K562 (cell line): ENCODE data around the gene NDOR1. TPM values are rescaled to one million over a fixed set of nuclear protein-coding genes. Genes with fewer than 3 reads are reported as not detected.

Source experiments
- ATAC-seq: fragments of 200-7000 bp; cut with Tn5 transposase; 3 replicates; pipeline ENCODE4 v1.9.1; 2020; ENCODE audit warnings: moderate library complexity
- BruUV-seq: library from RNA; stranded (reverse); fragments of 400-500 nt; replicated peaks from 2 replicates; lab custom pipeline; 2021; lab: Mats Ljungman, UMichigan
- CTCF ChIA-PET: fragments of 300-600 bp; formaldehyde crosslinking; extraction: SDS; loops from one replicate; lab custom pipeline; 2021; ENCODE audit warnings: low intra/inter-chr PET ratio; lab: Yijun Ruan, JAX
- POLR2A ChIA-PET: fragments of 300-600, 350-650 bp; sonication (Branson Sonifier 250); formaldehyde crosslinking; extraction: SDS; loops from one replicate; lab custom pipeline; 2021; ENCODE audit warnings: antibody characterized with exemption, inconsistent platforms; lab: Yijun Ruan, JAX
- DNase-seq, 4 experiments: peaks; one replicate each; pipeline versions ENCODE4 v3.0.0 to v3.0.0-alpha.2; 2011 to 2018; ENCODE audit warnings: low spot score in 3 of 4, mixed read lengths in 3 of 4; ENCODE audit errors: extremely low read depth in 1 of 4
- FAIRE-seq: peaks from 2 replicates; lab custom pipeline; 2011; peaks lifted over from hg19 to GRCh38; lab: Jason Lieb, UNC
- H2AFZ ChIP-seq: 2 replicates; pipeline ENCODE4 v1.6.0; 2011; ENCODE audit warnings: low read depth, low read length, control low read depth, inconsistent platforms
- H3K27ac ChIP-seq: fragments of 200-600 bp; 3 replicates; pipeline ENCODE4 v1.8.0; 2011; ENCODE audit warnings: low read depth, mild to moderate bottlenecking, control low read depth, inconsistent platforms, low read length, moderate library complexity, mixed read lengths; ENCODE audit errors: extremely low read depth
- H3K27me3 ChIP-seq, 2 experiments: fragments of 300-600 bp in 1 of 2; 2 replicates in 1 of 2; 3 replicates in 1 of 2; pipeline versions ENCODE4 v1.6.0 to v1.8.0; 2011; ENCODE audit warnings: inconsistent platforms in 2 of 2, low read length in 2 of 2, mild to moderate bottlenecking in 1 of 2, mixed read lengths in 1 of 2, moderate library complexity in 1 of 2; ENCODE audit not compliant: control insufficient read depth in 2 of 2, insufficient read depth in 2 of 2
- H3K36me3 ChIP-seq: fragments of 300-600 bp; 3 replicates; pipeline ENCODE4 v1.8.0; 2011; ENCODE audit warnings: mild to moderate bottlenecking, low read length, inconsistent platforms; ENCODE audit not compliant: control insufficient read depth, insufficient read depth
- H3K4me1 ChIP-seq, 2 experiments: fragments of 200-600 bp in 1 of 2; replicated peaks in 1 of 2; 2 replicates in 1 of 2; 3 replicates in 1 of 2; pipeline versions ENCODE4 v1.5.1 to v1.8.0; 2011; ENCODE audit warnings: inconsistent platforms in 2 of 2, low read length in 2 of 2, mild to moderate bottlenecking in 1 of 2, mixed read lengths in 1 of 2, moderate library complexity in 1 of 2; ENCODE audit not compliant: control insufficient read depth in 2 of 2, insufficient read depth in 2 of 2
- H3K4me2 ChIP-seq: 2 replicates; pipeline ENCODE4 v1.6.1; 2011; ENCODE audit warnings: low read length, control low read depth, inconsistent platforms, mixed read lengths; ENCODE audit not compliant: insufficient read depth
- H3K4me3 ChIP-seq: fragments of 200-600 bp; sonication (generic), shearing (Covaris generic); 2 replicates; pipeline ENCODE4 v1.5.1; 2016; ENCODE audit warnings: control low read depth, inconsistent platforms
- H3K79me2 ChIP-seq: fragments of 200-600 bp; 3 replicates; pipeline ENCODE4 v1.8.0; 2011; ENCODE audit warnings: low read length, inconsistent platforms; ENCODE audit not compliant: control insufficient read depth, insufficient read depth
- H3K9ac ChIP-seq, 2 experiments: 2 replicates each; pipeline versions ENCODE4 v1.6.0 to v1.6.1; 2011; ENCODE audit warnings: low read depth in 2 of 2, low read length in 2 of 2, control low read depth in 1 of 2, inconsistent platforms in 1 of 2, mild to moderate bottlenecking in 1 of 2, mixed read lengths in 1 of 2; ENCODE audit not compliant: insufficient read depth in 1 of 2
- H3K9me1 ChIP-seq: one replicate; pipeline ENCODE4 v1.6.0; 2011; ENCODE audit warnings: inconsistent platforms, mild to moderate bottlenecking, low read length, moderate library complexity; ENCODE audit not compliant: control insufficient read depth, insufficient read depth
- H3K9me3 ChIP-seq: replicated peaks from 2 replicates; pipeline ENCODE4 v1.5.1; 2011; ENCODE audit warnings: low read depth, low read length, inconsistent platforms; ENCODE audit not compliant: control insufficient read depth, insufficient read depth
- H4K20me1 ChIP-seq: replicated peaks from 2 replicates; pipeline ENCODE4 v1.6.1; 2011; ENCODE audit warnings: low read length, inconsistent platforms, mixed read lengths; ENCODE audit not compliant: control insufficient read depth, insufficient read depth
- FOSL1 ChIP-seq: fragments of 200-800 bp; sonication (Bioruptor generic); conservative IDR thresholded peaks from 2 replicates; pipeline ENCODE4 v1.6.1; 2016; ENCODE audit warnings: missing genetic modification characterization, missing compliant biosample characterization
- MEF2D ChIP-seq: conservative IDR thresholded peaks from 2 replicates; pipeline ENCODE4 v1.6.1; 2016; ENCODE audit warnings: low read depth, missing genetic modification characterization, missing compliant biosample characterization
- OTX1 ChIP-seq: fragments of 450-650 bp; formaldehyde crosslinking; IDR thresholded peaks from 2 replicates; pipeline ENCODE4 v1.4.0; 2022; ENCODE audit warnings: mild to moderate bottlenecking
- TEAD4 ChIP-seq, 2 experiments: sonication (generic) in 1 of 2; formaldehyde crosslinking in 1 of 2; IDR thresholded peaks; 2 replicates each; pipeline versions ENCODE4 v1.6.1 to v1.8.0; 2012 to 2022; ENCODE audit warnings: borderline replicate concordance in 1 of 2, inconsistent platforms in 1 of 2, low read length in 1 of 2, mild to moderate bottlenecking in 1 of 2, missing genetic modification reagents in 1 of 2
- ZNF354B ChIP-seq: fragments of 250-450 bp; sonication (Bioruptor Pico); IDR thresholded peaks from 2 replicates; pipeline ENCODE4 v1.4.0; 2020
- WGBS: fragments of 100-300 bp; shearing (Covaris generic); methylation state at CpG from one replicate; pipeline ENCODE4 v1.1.6; 2016; ENCODE audit warnings: low coverage, mixed read lengths; ENCODE audit not compliant: insufficient coverage; ENCODE audit errors: missing lambda C conversion rate; 5-methylcytosine and 5-hydroxymethylcytosine counted together
- in situ Hi-C: fragments of 300-500 bp; cut with MboI; formaldehyde crosslinking; loops from 4 replicates; pipeline ENCODE4 v1.15.0; 2018; ENCODE audit warnings: inconsistent platforms, mixed read lengths
- intact Hi-C: fragments of 100-400 bp; cut with micrococcal nuclease; formaldehyde crosslinking; loops from 2 replicates; pipeline ENCODE4 v1.14.2; 2022
- polyA plus RNA-seq, 8 experiments: library from polyadenylated mRNA; depleted of rRNA in 4 of 8; stranded (reverse) in 5 of 8; unstranded in 3 of 8; fragments of >200 nt; fragmentation: Nextera tagmentation in 2 of 8; fragmentation: Illumina TruSeq in 1 of 8; extraction: Ambion mirVana in 2 of 8; extraction: Trizol in 1 of 8; gene quantifications; 2 replicates each; pipeline versions ENCODE4 v1.2.1 to v1.2.3, GENCODE V29; 2011 to 2014; ENCODE audit warnings: inconsistent platforms in 1 of 8, missing spikeins in 1 of 8
- total RNA-seq, 7 experiments: library from RNA; depleted of rRNA in 6 of 7; stranded (reverse); fragments of >200 nt in 6 of 7; fragmentation: Illumina TruSeq in 2 of 7; extraction: Trizol in 2 of 7; gene quantifications; 2 replicates each; pipeline versions ENCODE4 v1.2.1 to v1.2.3, GENCODE V29; 2011 to 2021; ENCODE audit warnings: low replicate concordance in 1 of 7
- TF ChIP-seq, protein P1 (sequence below), 3 experiments: IDR thresholded peaks in 2 of 3; conservative IDR thresholded peaks in 1 of 3; 2 replicates each; pipeline ENCODE4 v1.5.1; 2011 to 2012; ENCODE audit warnings: low read length in 3 of 3, mild to moderate bottlenecking in 3 of 3, control low read depth in 2 of 3, improper control_type of control experiment in 1 of 3, inconsistent platforms in 1 of 3, low read depth in 1 of 3, mixed read lengths in 1 of 3, moderate library complexity in 1 of 3; ENCODE audit not compliant: insufficient read depth in 2 of 3

NDOR1 gene
- total and polyA plus RNA-seq, 9 of the 15 experiments (the other 6 are each of a cell fraction or from before 2014, with no cell fraction given): 0.06 to 36.9 (median 6.9) TPM

DNA sequence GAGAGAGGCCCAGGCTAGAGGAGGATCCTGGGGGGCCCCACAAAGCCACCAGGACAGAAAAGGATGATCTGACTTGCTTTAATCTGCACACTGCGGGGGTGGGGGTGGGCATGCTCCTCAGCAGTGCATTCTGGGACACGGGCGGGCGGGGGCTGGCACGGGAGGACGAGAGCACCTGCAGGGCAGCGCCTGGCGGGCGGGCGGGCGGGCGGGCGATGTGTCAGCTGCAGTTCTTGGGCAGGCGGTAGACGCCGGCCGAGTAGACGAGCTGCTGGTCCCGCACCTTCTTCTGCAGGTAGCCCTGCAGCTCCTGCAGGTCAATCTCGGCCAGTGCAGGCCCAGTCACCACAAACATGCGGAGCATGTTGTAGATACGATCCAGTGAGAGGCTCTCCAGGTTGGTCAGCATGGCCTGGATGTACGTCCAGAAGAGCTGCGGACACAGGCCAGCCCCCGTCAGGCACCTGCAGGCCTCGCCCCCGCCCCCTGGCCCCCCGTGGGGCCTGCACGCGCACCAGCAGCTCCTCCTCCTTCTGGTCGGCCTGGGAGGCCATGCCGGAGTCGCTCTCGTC, 30.7 kb upstream of the NDOR1 start:
- WGBS: 55% methylated on average over 19 of the region's 34 CpGs
- DNase-seq (peak in 2 of 4 experiments; percentile 30 to 38), ATAC-seq (peak; percentile 23; the same call in 2 of the 3 replicates), FAIRE-seq (no peak)
- H4K20me1 ChIP-seq: 0 out of 2 replicates have a peak, but pooled peaks cover 5% of the 10 kb centered on the region
- CTCF ChIA-PET: no interaction called here
- peaks cover 14% of the 10 kb centered on the region; the same call in 1 of the 3 replicates for H3K36me3 ChIP-seq
- no peaks in the 10 kb centered on the region for H3K9me3 ChIP-seq
- intact Hi-C loops: no loop called here
- no peak overlapping the region for H3K27ac ChIP-seq
- H3K79me2 ChIP-seq: no peaks in the 10 kb centered on the region
- POLR2A ChIA-PET: interaction anchor here (0.7 to 1.8 kb wide), 2 partner anchors 17 to 18 kb away, joined by 5 to 7 read pairs; no protein-coding TSS in a partner anchor
- H3K9ac ChIP-seq: peak overlapping the region in 1 of 2 experiments; percentile 64; a peak in 1 of 4 replicates
- H3K4me1 ChIP-seq: peaks cover 3 to 84% of the 10 kb centered on the region in 2 experiments; a peak in 3 of 5 replicates
- H3K27me3 ChIP-seq: peaks cover 0 to 13% of the 10 kb centered on the region in 2 experiments; a peak in 3 of 5 replicates
- no peak for TF ChIP-seq FOSL1 (tag)
- TF ChIP-seq OTX1 (CRISPR knock-in tag): no peak
- TF ChIP-seq, protein P1, sequence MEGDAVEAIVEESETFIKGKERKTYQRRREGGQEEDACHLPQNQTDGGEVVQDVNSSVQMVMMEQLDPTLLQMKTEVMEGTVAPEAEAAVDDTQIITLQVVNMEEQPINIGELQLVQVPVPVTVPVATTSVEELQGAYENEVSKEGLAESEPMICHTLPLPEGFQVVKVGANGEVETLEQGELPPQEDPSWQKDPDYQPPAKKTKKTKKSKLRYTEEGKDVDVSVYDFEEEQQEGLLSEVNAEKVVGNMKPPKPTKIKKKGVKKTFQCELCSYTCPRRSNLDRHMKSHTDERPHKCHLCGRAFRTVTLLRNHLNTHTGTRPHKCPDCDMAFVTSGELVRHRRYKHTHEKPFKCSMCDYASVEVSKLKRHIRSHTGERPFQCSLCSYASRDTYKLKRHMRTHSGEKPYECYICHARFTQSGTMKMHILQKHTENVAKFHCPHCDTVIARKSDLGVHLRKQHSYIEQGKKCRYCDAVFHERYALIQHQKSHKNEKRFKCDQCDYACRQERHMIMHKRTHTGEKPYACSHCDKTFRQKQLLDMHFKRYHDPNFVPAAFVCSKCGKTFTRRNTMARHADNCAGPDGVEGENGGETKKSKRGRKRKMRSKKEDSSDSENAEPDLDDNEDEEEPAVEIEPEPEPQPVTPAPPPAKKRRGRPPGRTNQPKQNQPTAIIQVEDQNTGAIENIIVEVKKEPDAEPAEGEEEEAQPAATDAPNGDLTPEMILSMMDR (IDR thresholded peaks at IDR 0.05 in 2 of 3, conservative IDR thresholded peaks at IDR 0.05 in 1 of 3; ENCODE audit: insufficient read depth in 2 of 3, low read depth in 1 of 3, low read length in 3 of 3): peak in 1 of 3 experiments; percentile 6; a peak in 1 of 6 replicates
- no peak for TF ChIP-seq MEF2D (tag)
- TF ChIP-seq TEAD4 (IDR thresholded peaks at IDR 0.05; ENCODE audit: low read length): no peak
- no peak for TF ChIP-seq TEAD4 (CRISPR knock-in tag; IDR thresholded peaks at IDR 0.05; ENCODE audit: borderline replicate concordance)
- TF ChIP-seq ZNF354B (CRISPR knock-in tag): no peak
- H3K9me1 ChIP-seq: no peaks in the 10 kb centered on the region
- H3K4me2 ChIP-seq: no peak overlapping the region
- no peak overlapping the region for H3K4me3 ChIP-seq
- in situ Hi-C loops: no loop called here
- BruUV-seq: no TSS peak
- H2AFZ ChIP-seq: no peak overlapping the region
